Measurements from ENCODE around the gene EFCAB9. TPM values are rescaled to one million over a fixed set of nuclear protein-coding genes. Genes with fewer than 3 reads are reported as not detected.

EFCAB9 gene
- total and polyA plus RNA-seq, 2 experiments from 2014 or later = not detected

DNA sequence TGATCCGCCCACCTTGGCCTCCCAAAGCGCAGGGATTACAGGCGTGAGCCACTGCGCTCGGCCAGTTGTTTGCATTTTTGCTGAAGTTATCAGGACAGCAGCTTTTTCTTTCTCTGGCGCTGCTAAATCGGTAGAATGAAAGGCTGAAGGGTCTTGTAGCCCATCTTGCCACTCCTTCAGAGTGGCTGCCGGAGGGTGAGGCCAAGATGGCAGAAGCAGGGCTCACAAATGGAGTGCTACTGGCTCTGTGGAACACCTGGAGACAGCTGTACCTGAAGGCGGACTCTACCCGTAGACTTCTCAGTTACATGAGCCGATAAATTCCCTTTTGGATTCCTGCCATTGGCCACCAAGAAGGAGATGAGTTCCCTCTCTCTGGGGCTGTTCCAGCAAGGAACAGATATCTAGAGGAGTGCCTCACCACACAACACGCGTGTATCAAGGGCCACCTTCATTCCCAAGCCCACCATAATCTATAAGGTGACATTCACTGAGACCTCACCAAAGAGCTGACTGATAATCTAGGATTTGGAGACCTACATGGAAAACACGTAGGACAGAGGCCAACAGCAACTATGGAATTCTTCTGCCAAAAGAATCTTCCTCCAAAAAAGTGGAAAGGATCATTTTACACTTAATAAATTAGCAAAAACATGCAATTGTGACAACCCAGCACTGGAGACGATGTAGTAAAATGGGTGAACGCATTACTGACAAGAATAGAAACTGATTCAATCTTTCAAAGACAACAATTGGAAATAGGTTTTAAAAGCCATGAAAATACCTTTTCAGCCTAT, 27.7 kb upstream of the EFCAB9 start:
- H3K9ac ChIP-seq = no peak overlapping the region
- no peak overlapping the region for H3K4me2 ChIP-seq (ENCODE audit: unreplicated experiment)
- no peaks in the 10 kb centered on the region for H3K9me2 ChIP-seq (ENCODE audit: insufficient read depth)
- in situ Hi-C loops (cut with MboI) = no loop called here
- H3K36me3 ChIP-seq (ENCODE audit: low read depth) = no peaks in the 10 kb centered on the region
- H3K4me3 ChIP-seq = no peak overlapping the region
- peaks cover 17% of the 10 kb centered on the region for H3K4me1 ChIP-seq (ENCODE audit: insufficient read depth)
- WGBS, 2 experiments (ENCODE audit: low coverage in 1 of 2, low lambda C conversion rate in 2 of 2, missing lambda C conversion rate in 2 of 2) = 72 to 76% methylated on average over 16 of the region's 16 CpGs
- H3F3A ChIP-seq (ENCODE audit: insufficient read depth) = 0 out of 2 replicates have a peak, but pooled peaks cover 6% of the 10 kb centered on the region
- peaks cover 98% of the 10 kb centered on the region for H3K79me2 ChIP-seq (ENCODE audit: insufficient read depth)
- TF ChIP-seq EZH2phosphoT487 (IDR thresholded peaks at IDR 0.05; ENCODE audit: insufficient read depth, low read depth) (no peak), EZH2 (IDR thresholded peaks at IDR 0.05; ENCODE audit: insufficient read depth, poor library complexity, severe bottlenecking) (no peak)
- no peak for DNase-seq
- H2AFZ ChIP-seq = no peak overlapping the region
- no peaks in the 10 kb centered on the region for H3K9me3 ChIP-seq (ENCODE audit: low read depth)
- H3K27me3 ChIP-seq (replicated peaks; ENCODE audit: insufficient read depth) = no peaks in the 10 kb centered on the region
- H3K27ac ChIP-seq = no peak overlapping the region
- peaks cover 6% of the 10 kb centered on the region; the same call in 1 of the 2 replicates for H4K20me1 ChIP-seq (ENCODE audit: insufficient read depth)

DNA sequence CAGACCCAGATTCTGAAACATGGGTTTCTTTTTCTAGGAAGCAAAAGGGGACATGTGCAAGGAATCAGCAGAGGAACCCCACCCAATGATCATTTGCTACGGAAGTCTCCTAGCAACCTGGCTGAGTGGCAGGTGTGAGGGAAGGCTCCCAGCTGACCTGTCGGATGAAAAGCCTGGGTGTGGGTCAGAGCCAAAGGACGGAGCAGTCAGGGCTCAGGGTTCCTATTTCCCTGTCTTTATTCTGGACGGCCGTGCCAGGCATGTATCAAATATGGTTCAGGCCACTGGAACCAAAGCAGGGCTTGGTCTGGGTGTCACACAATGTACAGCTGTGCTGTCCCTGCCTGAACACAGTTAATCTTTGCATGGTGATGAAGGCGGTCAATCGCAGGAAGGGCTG, 26.1 kb upstream of the EFCAB9 start:
- peaks cover 6% of the 10 kb centered on the region; the same call in 1 of the 2 replicates for H4K20me1 ChIP-seq (ENCODE audit: insufficient read depth)
- H3K9me3 ChIP-seq (ENCODE audit: low read depth) = no peaks in the 10 kb centered on the region
- in situ Hi-C loops (cut with MboI) = no loop called here
- DNase-seq = no peak
- 0 out of 2 replicates have a peak, but pooled peaks cover 2% of the 10 kb centered on the region for H3F3A ChIP-seq (ENCODE audit: insufficient read depth)
- peaks cover 17% of the 10 kb centered on the region for H3K4me1 ChIP-seq (ENCODE audit: insufficient read depth)
- H3K9ac ChIP-seq = no peak overlapping the region
- H3K4me3 ChIP-seq = no peak overlapping the region
- no peaks in the 10 kb centered on the region for H3K9me2 ChIP-seq (ENCODE audit: insufficient read depth)
- WGBS, 2 experiments (ENCODE audit: low coverage in 1 of 2, low lambda C conversion rate in 2 of 2, missing lambda C conversion rate in 2 of 2) = 61 to 74% methylated on average over 7 of the region's 7 CpGs
- no peaks in the 10 kb centered on the region for H3K36me3 ChIP-seq (ENCODE audit: low read depth)
- no peak overlapping the region for H3K4me2 ChIP-seq (ENCODE audit: unreplicated experiment)
- no peak overlapping the region for H2AFZ ChIP-seq
- H3K79me2 ChIP-seq (ENCODE audit: insufficient read depth) = peaks cover 98% of the 10 kb centered on the region
- no peak for TF ChIP-seq EZH2 (IDR thresholded peaks at IDR 0.05; ENCODE audit: insufficient read depth, poor library complexity, severe bottlenecking)
- no peak for TF ChIP-seq EZH2phosphoT487 (IDR thresholded peaks at IDR 0.05; ENCODE audit: insufficient read depth, low read depth)
- no peaks in the 10 kb centered on the region for H3K27me3 ChIP-seq (replicated peaks; ENCODE audit: insufficient read depth)
- no peak overlapping the region for H3K27ac ChIP-seq

DNA sequence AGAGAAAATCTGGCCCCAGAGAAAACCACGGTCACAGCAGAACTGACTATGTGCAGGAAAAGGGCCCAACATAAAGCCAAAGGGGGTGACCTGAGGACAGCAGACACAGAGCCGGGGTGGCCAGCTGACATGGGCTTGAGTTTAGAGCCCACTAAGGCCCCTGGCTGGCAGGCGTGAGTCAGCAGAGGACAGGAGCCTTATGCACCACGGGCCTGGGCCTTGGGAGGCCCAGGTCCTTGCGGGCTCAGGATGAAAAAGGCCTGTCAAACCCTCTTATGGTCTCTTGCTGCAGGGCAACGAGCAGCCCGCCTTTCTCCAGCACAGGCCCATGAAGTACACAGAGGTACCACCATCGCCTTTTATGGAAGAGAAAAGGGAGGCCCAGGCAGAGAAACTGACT, 25.7 kb upstream of the EFCAB9 start:
- Histone ChIP-seq H3K4me1 (ENCODE audit: insufficient read depth) (peaks cover 13% of the 10 kb centered on the region), H3K27me3 (replicated peaks; ENCODE audit: insufficient read depth) (no peaks in the 10 kb centered on the region), H3K9me3 (ENCODE audit: low read depth) (no peaks in the 10 kb centered on the region), H3K36me3 (ENCODE audit: low read depth) (no peaks in the 10 kb centered on the region), H3K4me3 (no peak overlapping the region), H2AFZ (no peak overlapping the region), H3K9me2 (ENCODE audit: insufficient read depth) (no peaks in the 10 kb centered on the region), H3F3A (ENCODE audit: insufficient read depth) (no peaks in the 10 kb centered on the region), H3K9ac (no peak overlapping the region), H3K79me2 (ENCODE audit: insufficient read depth) (peaks cover 98% of the 10 kb centered on the region), H3K4me2 (ENCODE audit: unreplicated experiment) (no peak overlapping the region), H4K20me1 (ENCODE audit: insufficient read depth) (peaks cover 6% of the 10 kb centered on the region; the same call in 1 of the 2 replicates), H3K27ac (no peak overlapping the region)
- no peak for DNase-seq
- 78 to 90% methylated on average over 8 of the region's 8 CpGs for WGBS, 2 experiments (ENCODE audit: low coverage in 1 of 2, low lambda C conversion rate in 2 of 2, missing lambda C conversion rate in 2 of 2)
- TF ChIP-seq EZH2phosphoT487 (IDR thresholded peaks at IDR 0.05; ENCODE audit: insufficient read depth, low read depth) (no peak), EZH2 (IDR thresholded peaks at IDR 0.05; ENCODE audit: insufficient read depth, poor library complexity, severe bottlenecking) (no peak)
- in situ Hi-C loops (cut with MboI) = no loop called here

DNA sequence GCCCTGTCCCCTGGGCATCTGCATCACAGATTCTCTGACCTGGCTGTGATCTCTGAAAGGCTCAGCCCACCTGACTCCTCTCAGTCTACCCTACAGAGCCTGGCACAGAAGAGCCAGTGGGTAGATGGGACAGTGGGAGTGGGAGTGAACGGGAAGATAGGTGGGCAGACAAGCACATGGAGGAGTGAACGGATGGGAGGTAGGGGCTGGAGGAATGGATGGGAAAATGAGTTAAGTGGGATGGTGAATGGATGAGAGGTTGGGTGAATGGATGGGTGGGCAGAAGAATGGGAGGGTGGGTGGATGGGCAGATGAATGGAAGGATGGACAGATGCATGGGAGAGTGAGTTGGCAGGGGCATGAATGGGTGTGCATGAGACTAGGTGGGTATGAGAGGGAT, 24.8 kb upstream of the EFCAB9 start:
- Histone ChIP-seq H3K9me2 (ENCODE audit: insufficient read depth) (no peaks in the 10 kb centered on the region), H3K4me3 (no peak overlapping the region), H3K36me3 (ENCODE audit: low read depth) (no peaks in the 10 kb centered on the region), H2AFZ (no peak overlapping the region), H3K4me2 (ENCODE audit: unreplicated experiment) (no peak overlapping the region), H3K9me3 (ENCODE audit: low read depth) (no peaks in the 10 kb centered on the region), H3K9ac (no peak overlapping the region), H3K27ac (no peak overlapping the region), H3K79me2 (ENCODE audit: insufficient read depth) (peaks cover 98% of the 10 kb centered on the region), H3K27me3 (replicated peaks; ENCODE audit: insufficient read depth) (no peaks in the 10 kb centered on the region), H3F3A (ENCODE audit: insufficient read depth) (no peaks in the 10 kb centered on the region), H3K4me1 (ENCODE audit: insufficient read depth) (peaks cover 8% of the 10 kb centered on the region; the same call in 1 of the 2 replicates), H4K20me1 (ENCODE audit: insufficient read depth) (peaks cover 6% of the 10 kb centered on the region; the same call in 1 of the 2 replicates)
- 99 to 100% methylated on average over 2 of the region's 2 CpGs for WGBS, 2 experiments (ENCODE audit: low coverage in 1 of 2, low lambda C conversion rate in 2 of 2, missing lambda C conversion rate in 2 of 2)
- no peak for DNase-seq
- TF ChIP-seq EZH2phosphoT487 (IDR thresholded peaks at IDR 0.05; ENCODE audit: insufficient read depth, low read depth) = no peak
- TF ChIP-seq EZH2 (IDR thresholded peaks at IDR 0.05; ENCODE audit: insufficient read depth, poor library complexity, severe bottlenecking) = no peak
- in situ Hi-C loops (cut with MboI) = no loop called here

Data from GM23248 (cell line).